K562 (cell line): Measurements from ENCODE around the gene ZNF189. TPM values are rescaled to one million over a fixed set of nuclear protein-coding genes. Genes with fewer than 3 reads are reported as not detected.

ENCODE experiments used
- CEBPB ChIP-seq: fragments of 450-650 bp; IDR thresholded peaks from 2 replicates; pipeline ENCODE4 v1.6.1; 2016; ENCODE audit warnings: missing genetic modification characterization, missing compliant biosample characterization
- COPS2 ChIP-seq: fragments of 450-650 bp; conservative IDR thresholded peaks from 2 replicates; pipeline ENCODE4 v1.6.1; 2016; ENCODE audit warnings: mild to moderate bottlenecking, moderate library complexity
- CTCFL ChIP-seq: IDR thresholded peaks from 2 replicates; pipeline ENCODE4 v1.6.1; 2011; ENCODE audit warnings: borderline replicate concordance, low read depth, mild to moderate bottlenecking, moderate library complexity, low read length; ENCODE audit not compliant: insufficient read depth, poor library complexity, severe bottlenecking
- GTF2A2 ChIP-seq: IDR thresholded peaks from 2 replicates; pipeline ENCODE4 v1.6.1; 2016; ENCODE audit warnings: mild to moderate bottlenecking, missing genetic modification characterization, missing compliant biosample characterization
- MGA ChIP-seq: fragments of 450-650 bp; IDR thresholded peaks from 2 replicates; pipeline ENCODE4 v1.6.1; 2016; ENCODE audit warnings: mild to moderate bottlenecking, moderate library complexity
- PHTF2 ChIP-seq: fragments of 250-450 bp; sonication (Bioruptor Pico); IDR thresholded peaks from 2 replicates; pipeline ENCODE4 v1.5.0; 2021; ENCODE audit warnings: mild to moderate bottlenecking
- SIX5 ChIP-seq, 2 experiments: IDR thresholded peaks; 2 replicates each; pipeline ENCODE4 v1.6.1; 2011; ENCODE audit warnings: low read length in 2 of 2, borderline replicate concordance in 1 of 2, low read depth in 1 of 2, mild to moderate bottlenecking in 1 of 2, moderate library complexity in 1 of 2; ENCODE audit not compliant: insufficient read depth in 1 of 2
- TOE1 ChIP-seq, 2 experiments: fragments of 450-650 bp in 1 of 2; sonication (generic) in 1 of 2; formaldehyde crosslinking in 1 of 2; IDR thresholded peaks; 2 replicates each; pipeline versions ENCODE4 v1.7.1 to v1.8.0; 2016 to 2022; ENCODE audit warnings: borderline replicate concordance in 2 of 2, mild to moderate bottlenecking in 2 of 2, antibody characterized with exemption in 1 of 2, inconsistent platforms in 1 of 2, low read depth in 1 of 2, missing genetic modification reagents in 1 of 2, moderate library complexity in 1 of 2
- ZNF175 ChIP-seq: fragments of 200-800 bp; sonication (Bioruptor generic); IDR thresholded peaks from 2 replicates; pipeline ENCODE4 v1.6.1; 2016; ENCODE audit warnings: low read depth, mild to moderate bottlenecking, missing genetic modification characterization, missing compliant biosample characterization
- ZNF184 ChIP-seq: sonication (generic); formaldehyde crosslinking; IDR thresholded peaks from 2 replicates; pipeline ENCODE4 v1.5.0; 2020; ENCODE audit warnings: missing genetic modification reagents
- ZNF217 ChIP-seq: sonication (generic); formaldehyde crosslinking; IDR thresholded peaks from 2 replicates; pipeline ENCODE4 v1.8.0; 2022; ENCODE audit warnings: mild to moderate bottlenecking, missing genetic modification reagents
- ZNF507 ChIP-seq: conservative IDR thresholded peaks from 2 replicates; pipeline ENCODE4 v1.6.1; 2017; ENCODE audit warnings: missing genetic modification characterization, missing compliant biosample characterization
- ZNF766 ChIP-seq: fragments of 200-800 bp; sonication (Bioruptor generic); conservative IDR thresholded peaks from 2 replicates; pipeline ENCODE4 v1.6.1; 2016; ENCODE audit warnings: missing genetic modification characterization, missing compliant biosample characterization
- polyA plus RNA-seq, 8 experiments: library from polyadenylated mRNA; depleted of rRNA in 4 of 8; stranded (reverse) in 5 of 8; unstranded in 3 of 8; fragments of >200 nt; fragmentation: Nextera tagmentation in 2 of 8; fragmentation: Illumina TruSeq in 1 of 8; extraction: Ambion mirVana in 2 of 8; extraction: Trizol in 1 of 8; gene quantifications; 2 replicates each; pipeline versions ENCODE4 v1.2.1 to v1.2.3, GENCODE V29; 2011 to 2014; ENCODE audit warnings: inconsistent platforms in 1 of 8, missing spikeins in 1 of 8
- total RNA-seq, 7 experiments: library from RNA; depleted of rRNA in 6 of 7; stranded (reverse); fragments of >200 nt in 6 of 7; fragmentation: Illumina TruSeq in 2 of 7; extraction: Trizol in 2 of 7; gene quantifications; 2 replicates each; pipeline versions ENCODE4 v1.2.1 to v1.2.3, GENCODE V29; 2011 to 2021; ENCODE audit warnings: low replicate concordance in 1 of 7

The ZNF189 gene
- total and polyA plus RNA-seq, 9 of the 15 experiments (the other 6 are each of a cell fraction or from before 2014, with no cell fraction given): 2.4 to 15.3 (median 6.4) TPM

GRCh38 chr9:101398068-101398929, at the start of gene ZNF189, which contains the start of gene MRPL50 (continued):
- TF ChIP-seq CTCFL (peak; percentile 27), COPS2 (no peak), CEBPB (peak; percentile 72), GTF2A2 (no peak), ZNF184 (no peak), SIX5 (IDR thresholded peaks at IDR 0.05; ENCODE audit: borderline replicate concordance in 1 of 2, insufficient read depth in 1 of 2, low read depth in 1 of 2, low read length in 2 of 2) (peak; percentile 94 to 96), TOE1 (IDR thresholded peaks at IDR 0.05; ENCODE audit: borderline replicate concordance) (peak; percentile 32; the same call in 1 of the 2 replicates), TOE1 (CRISPR knock-in tag; IDR thresholded peaks at IDR 0.05; ENCODE audit: borderline replicate concordance, low read depth) (no peak), ZNF766 (CRISPR knock-in tag) (no peak), ZNF175 (CRISPR knock-in tag) (peak; percentile 73), ZNF217 (CRISPR knock-in tag) (no peak), MGA (peak; percentile 61), ZNF507 (tag) (no peak), PHTF2 (CRISPR knock-in tag) (no peak)
